Activated CD4-positive, alpha-beta T cell treated with anti-CD3 and anti-CD28 coated beads for 4 hours (primary cell): ENCODE measurements around the gene LPP.

Experiments used
- DNase-seq, 2 donors: peaks; one replicate each; pipeline ENCODE4 v3.0.0-alpha.2; 2020

The LPP gene

GRCh38 chr3:188745031-188745430 is 591.1 kb downstream of the LPP start:
- no peak for DNase-seq

- no peak for DNase-seq
Observed at GRCh38 chr3:188746291-188746783, 592.4 kb downstream of the LPP start.

- DNase-seq = no peak
Observed at GRCh38 chr3:188747489-188747888, 593.5 kb downstream of the LPP start.

- peak; percentile 53 to 74 for DNase-seq
Observed at GRCh38 chr3:188749010-188749617, 595.2 kb downstream of the LPP start.

- no peak for DNase-seq
Observed at GRCh38 chr3:188749830-188750229, 595.9 kb downstream of the LPP start.

GRCh38 chr3:188750617-188751016 is 596.7 kb downstream of the LPP start:
- DNase-seq = no peak

GRCh38 chr3:188752850-188753249 is 598.9 kb downstream of the LPP start:
- no peak for DNase-seq

- DNase-seq = no peak
Observed at GRCh38 chr3:188754267-188754666, 600.3 kb downstream of the LPP start.

- DNase-seq = no peak
Observed at GRCh38 chr3:188756241-188756640, 602.3 kb downstream of the LPP start.

GRCh38 chr3:188759336-188760005 is 605.5 kb downstream of the LPP start:
- DNase-seq = no peak

GRCh38 chr3:188760408-188760807 is 606.5 kb downstream of the LPP start:
- no peak for DNase-seq

GRCh38 chr3:188761439-188761838 is 607.5 kb downstream of the LPP start:
- DNase-seq = no peak

GRCh38 chr3:188761964-188762363 is 608.0 kb downstream of the LPP start:
- DNase-seq = no peak

- DNase-seq = no peak
Observed at GRCh38 chr3:188764609-188765008, 610.7 kb downstream of the LPP start.

- DNase-seq = no peak
Observed at GRCh38 chr3:188769831-188770230, 615.9 kb downstream of the LPP start.

GRCh38 chr3:188772886-188773285 is 618.9 kb downstream of the LPP start:
- no peak for DNase-seq

- no peak for DNase-seq
Observed at GRCh38 chr3:188775412-188775811, 621.5 kb downstream of the LPP start.

- no peak for DNase-seq
Observed at GRCh38 chr3:188776447-188776846, 622.5 kb downstream of the LPP start.

GRCh38 chr3:188778091-188778852 is 624.3 kb downstream of the LPP start:
- DNase-seq = no peak

GRCh38 chr3:188779281-188779980 is 625.5 kb downstream of the LPP start:
- DNase-seq = no peak

- no peak for DNase-seq
Observed at GRCh38 chr3:188780193-188781147, 626.5 kb downstream of the LPP start.

- no peak for DNase-seq
Observed at GRCh38 chr3:188782613-188783124, 628.7 kb downstream of the LPP start.
